Activated CD8-positive, alpha-beta memory T cell treated with anti-CD3 and anti-CD28 coated beads for 1 hour (primary cell): ENCODE results near the gene PNLIPRP3.
"Not testable (repeated sequence)": the region's sequence is repeated elsewhere in the genome, so short reads cannot be mapped to it uniquely, and the experiment has no call there.

Experiments used
- DNase-seq, 2 donors: peaks; one replicate each; pipeline ENCODE4 v3.0.0-alpha.2; 2020; ENCODE audit warnings: low read depth in 1 of 2; ENCODE audit errors: extremely low read depth in 1 of 2

Gene PNLIPRP3

DNA sequence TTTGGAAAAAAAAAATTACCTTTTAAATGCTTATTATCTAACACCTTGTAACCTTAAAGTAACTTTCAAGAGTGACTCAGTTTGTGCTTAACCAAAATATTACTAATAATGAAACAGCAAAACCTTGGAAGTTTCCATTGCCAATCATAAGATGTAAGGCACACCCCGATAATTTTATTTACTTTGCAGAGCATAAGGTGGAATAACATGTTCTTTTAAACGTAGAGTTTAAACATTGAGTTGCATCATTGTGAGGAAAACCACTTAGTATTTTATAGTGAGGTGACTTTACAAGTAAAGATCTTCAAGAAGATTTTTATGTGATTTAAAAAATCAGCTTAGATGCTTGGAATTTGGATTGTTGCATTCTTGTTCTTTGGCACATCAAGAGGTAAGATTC is at the start of gene PNLIPRP3:
Gene PNLIPRP3 (plus strand): TSS at position 177 of the 400 bp plus-strand sequence. CDS start 166 bp downstream, at position 343.
- no peak for DNase-seq

DNA sequence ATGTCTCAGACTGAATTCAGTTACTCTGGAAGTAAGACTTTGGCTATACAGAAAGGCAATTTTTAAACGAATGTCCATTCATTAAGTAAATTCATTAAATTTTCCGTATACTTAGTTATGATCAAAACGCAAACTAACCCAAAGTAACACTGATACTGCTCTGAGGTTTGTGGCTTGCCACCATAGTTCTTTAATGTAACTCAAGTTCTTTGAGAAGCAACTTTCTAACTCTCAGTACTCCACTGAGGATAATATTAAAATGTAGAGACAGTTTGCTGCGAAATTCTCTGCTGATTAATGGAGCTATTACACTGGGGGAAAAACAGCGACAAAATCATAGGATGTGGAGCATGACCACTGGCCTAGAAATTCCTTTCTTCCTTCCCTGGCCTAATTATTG is 45.4 kb upstream of the PNLIPRP3 start:
- no peak for DNase-seq

DNA sequence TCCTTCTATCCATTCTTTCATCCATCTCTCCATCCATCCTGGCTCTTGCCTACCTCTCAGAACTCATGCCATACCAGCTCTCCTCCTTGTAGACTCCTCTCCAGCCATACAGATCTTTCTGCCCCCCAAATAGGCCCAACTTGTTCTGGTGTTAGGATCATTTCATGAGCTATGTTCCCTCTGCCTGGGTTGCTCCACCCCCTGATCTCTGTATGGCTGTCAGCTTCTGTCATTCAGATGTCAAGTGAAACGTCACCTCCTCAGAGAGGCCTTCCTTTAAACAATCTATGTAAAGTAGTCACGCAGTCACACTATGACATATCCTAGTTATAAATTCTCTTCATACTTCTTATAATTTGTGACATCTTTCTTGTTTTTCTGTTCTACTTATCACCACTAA is 42.3 kb upstream of the PNLIPRP3 start:
- no peak for DNase-seq

DNA sequence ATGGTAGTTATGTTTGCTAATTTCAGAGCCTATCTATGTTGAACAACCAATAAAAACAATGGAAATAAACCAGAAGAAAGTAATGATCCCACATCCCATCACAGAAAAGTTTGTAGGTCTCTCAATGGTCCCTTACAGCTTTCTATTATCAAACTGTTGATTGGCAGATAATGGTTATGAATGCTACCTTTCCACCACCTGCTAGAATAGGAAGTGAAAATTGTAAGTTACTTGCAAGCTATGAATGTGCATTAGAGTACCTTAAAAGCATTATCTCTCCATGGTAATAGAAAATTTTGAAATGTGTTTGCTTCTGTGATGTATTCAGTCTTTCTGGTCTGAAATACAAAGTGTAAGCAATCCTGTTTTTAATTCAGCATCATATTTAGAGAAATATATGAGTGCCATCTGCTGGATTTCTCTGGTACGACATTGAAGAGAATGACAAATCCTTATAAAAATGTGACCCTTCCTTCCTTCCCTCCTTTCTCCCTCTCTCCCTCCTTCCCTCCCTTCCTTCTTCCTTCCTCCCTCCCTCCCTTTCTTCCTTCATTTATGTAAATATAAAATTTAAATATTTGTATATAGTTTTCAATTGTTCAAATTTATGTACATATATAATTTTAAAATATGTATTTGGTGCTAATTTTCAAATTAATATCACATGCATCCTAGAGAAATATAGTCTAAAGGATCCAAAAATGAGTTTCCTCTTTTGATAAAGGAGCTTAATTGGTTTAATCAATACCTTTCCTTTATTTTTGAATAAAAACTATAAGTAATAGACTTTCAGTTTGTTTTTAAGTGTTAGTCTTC is 41.4 kb upstream of the PNLIPRP3 start:
- DNase-seq, result no peak

DNA sequence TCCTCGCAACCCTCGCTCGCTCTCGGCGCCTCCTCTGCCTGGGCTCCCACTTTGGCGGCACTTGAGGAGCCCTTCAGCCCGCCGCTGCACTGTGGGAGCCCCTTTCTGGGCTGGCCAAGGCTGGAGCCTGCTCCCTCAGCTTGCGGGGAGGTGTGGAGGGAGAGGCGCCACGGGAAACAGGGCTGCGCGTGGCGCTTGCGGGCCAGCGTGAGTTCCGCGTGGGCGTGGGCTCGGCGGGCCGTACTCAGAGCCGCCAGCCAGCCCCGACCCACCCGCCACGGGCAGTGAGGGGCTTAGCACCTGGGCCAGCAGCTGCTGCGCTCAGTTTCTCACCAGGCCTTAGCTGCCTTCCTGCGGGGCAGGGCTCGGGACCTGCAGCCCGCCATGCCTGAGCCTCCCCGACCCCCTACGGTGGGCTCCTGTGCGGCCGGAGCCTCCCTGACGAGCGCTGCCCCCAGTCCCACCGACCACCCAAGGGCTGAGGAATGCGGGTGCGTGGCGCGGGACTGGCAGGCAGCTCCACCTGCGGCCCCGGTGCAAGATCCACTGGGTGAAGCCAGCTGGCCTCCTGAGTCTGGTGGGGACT is 34.3 kb upstream of the PNLIPRP3 start:
- not testable (repeated sequence) for DNase-seq

DNA sequence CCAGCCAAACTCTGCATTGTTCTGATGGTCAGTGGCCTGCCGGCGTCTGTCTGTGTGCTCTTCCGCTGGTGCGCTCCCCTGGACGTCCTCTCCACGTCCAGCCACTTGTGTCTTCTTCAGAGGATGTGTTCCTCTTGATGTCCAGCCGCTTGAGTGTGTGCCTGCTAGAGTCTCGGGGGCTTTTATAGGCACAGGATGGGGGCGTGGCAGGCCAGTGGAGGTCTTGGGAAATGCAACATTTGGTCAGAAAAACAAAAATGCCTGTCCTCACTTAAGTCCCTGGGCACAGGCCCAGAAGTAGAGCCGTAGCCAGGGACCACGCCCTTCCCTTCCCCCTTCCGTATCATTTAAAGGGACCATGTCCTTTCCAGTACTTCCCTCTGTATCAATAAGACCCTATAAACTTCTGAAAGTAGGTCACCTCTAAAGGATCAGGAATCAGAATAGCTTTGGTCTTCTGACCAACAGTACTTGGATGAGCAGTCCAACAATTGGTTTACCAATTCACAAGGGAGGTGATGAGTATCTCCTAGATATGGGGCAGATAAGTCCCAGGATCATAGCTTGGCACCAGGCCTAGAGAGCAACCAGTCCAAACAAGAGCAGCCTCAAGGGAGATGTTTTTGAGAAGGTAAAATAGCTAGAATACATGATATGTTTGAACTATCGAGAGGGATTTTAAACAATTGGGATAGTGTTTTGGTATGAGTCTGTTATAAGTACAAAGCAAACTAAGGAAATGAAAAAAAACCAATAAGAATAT is 32.2 kb upstream of the PNLIPRP3 start:
- DNase-seq, result no peak

DNA sequence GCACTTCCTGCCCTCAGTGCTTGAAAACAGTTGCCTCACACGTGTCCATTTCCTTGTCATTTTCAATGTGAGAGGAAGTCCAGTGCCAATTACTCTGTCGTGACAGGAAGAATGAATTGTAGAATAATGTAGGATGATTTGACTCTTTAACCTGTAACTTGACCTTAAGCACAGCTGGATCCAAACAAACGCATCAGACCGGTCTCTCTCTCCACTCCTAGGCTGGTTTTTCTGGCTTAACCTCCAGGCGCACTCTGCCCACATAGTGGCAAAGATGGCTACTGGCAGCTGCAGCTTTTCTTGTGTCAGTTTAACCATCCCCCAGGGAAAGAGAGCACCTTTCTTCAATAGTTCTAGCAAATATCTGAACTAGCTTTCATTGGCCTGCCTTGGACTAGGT is 29.4 kb upstream of the PNLIPRP3 start:
- DNase-seq, result no peak

DNA sequence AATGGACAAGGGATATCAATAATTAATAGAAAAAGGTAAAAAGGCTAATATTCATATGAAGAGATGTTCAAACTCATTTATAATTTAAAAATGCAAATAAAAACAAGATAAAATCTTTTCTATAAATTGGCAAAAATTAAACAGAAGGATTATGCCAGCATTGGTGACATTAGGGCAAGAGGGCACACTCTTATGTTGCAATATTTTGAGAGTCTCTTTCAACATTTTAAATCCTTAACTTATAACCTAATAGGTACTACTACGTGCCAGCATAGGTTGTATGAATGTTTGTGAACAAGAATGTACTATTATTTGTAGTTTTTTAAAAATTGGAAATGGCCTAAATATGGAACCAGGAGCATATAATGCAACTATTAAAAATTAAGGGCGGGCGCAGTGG is 24.8 kb upstream of the PNLIPRP3 start:
- DNase-seq, result no peak

DNA sequence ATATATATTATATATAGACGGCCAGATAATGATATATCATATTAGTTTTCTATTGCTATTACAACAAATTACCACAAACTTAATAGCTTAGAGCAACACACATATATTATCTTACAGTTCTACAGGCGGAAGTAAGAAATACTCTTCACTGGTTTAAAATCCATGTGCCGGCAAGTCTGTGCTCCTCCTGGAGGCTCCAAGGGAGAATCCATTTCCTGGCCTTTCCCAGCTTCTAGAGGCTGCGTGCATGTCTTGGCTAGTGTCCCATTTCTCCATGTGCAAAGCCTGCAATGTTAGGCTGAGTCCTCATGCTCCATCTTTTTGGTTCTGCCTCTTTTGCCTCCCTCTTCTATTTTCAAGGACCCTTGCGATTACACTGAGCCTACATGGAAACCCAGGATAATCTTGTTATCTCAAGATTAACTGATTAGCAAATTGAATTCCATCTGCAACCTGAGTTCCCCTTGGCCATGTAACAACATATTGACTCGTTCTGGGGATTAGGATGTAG is 23.9 kb upstream of the PNLIPRP3 start:
- no peak for DNase-seq

DNA sequence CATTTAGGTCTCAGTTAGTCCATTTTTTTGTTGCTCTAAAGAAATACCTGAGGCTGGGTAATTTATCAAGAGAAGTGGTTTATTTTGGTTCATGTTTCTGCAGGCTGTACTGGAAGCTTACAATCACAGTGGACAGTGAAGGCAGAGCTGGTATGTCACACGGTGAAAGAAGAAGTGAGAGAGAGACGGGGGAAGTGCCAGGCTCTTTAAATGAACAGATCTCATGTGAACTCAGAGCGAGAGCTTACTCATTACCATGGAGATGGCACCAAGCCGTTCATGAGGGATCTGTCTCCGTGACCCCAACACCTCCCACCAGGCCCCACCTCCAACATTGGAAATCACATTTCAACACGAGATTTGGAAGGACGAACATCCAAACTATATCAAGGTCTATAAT is 18.9 kb upstream of the PNLIPRP3 start:
- DNase-seq, result no peak

DNA sequence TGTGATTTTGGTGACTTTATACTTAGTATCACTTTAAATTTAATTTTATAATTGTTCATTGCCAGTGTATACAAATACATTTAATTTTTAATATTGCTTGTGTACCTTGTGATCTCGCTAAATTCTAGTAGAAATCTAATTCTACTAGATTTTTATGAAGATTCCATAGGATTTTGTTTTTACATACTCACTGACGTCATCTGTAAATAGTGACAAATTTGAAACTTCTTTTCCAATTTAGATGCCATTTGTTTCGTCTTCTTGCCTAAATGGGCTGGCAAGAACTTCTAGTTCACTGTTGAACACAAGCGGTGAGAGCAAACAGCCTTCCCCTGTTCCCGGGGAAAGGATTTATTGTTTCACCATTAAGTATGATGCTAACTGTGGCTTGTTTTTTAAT is 17.3 kb upstream of the PNLIPRP3 start:
- no peak for DNase-seq

DNA sequence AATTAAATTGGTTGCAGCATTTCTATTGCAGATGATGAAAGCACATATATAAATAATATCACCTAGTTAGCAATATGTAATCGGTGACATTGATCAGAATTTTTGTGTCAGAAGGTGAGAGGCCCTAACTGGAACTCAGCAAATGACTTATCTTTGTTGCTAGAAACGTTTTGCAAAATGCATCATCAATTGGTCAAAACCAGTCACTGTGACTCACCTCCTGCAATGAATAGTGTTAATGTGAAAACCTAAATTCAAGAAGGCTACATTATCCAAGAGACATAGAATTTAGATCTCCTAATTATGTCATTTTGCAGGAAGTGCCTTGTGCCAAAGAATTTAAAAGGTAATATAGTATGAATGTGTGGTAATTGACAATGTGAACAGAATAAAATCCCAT is 9.8 kb upstream of the PNLIPRP3 start:
- DNase-seq, result no peak

DNA sequence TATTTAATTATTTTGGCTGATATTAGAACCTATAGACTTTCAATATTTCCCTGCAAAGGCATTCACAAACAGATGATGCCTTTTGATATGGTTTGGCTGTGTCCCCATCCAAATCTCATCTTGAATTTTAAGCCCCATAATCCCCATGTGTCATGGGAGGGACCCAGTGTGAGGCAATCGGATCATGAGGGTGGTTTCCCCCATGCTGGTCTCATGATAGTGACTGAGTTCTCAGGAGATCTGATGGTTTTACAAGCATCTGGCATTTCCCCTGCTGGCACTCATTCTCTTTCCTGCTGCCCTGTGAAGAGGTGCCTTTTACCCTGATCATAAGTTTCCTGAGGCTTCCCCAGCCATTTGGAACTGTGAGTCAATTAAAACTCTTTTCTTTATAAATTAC is 9.3 kb upstream of the PNLIPRP3 start:
- DNase-seq, result no peak

DNA sequence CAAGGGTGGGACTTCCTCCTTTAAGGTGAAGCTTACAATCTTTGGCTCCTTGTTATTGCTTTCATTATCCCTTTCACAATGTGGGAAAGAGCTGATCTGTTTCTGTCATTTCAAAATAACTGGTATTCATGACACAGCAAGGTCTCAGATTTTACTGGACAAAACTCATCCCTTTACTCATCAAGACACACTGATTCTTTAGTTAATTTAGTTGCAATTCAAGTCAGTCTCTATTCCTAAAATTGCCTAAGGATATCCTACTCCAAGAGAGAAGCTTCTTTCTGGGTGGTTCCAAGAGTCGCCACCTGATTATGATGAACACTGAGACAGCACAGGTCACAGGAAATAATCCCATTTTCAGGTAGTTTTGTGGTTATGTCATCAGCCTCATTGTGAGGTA is 5.8 kb upstream of the PNLIPRP3 start:
- DNase-seq, result no peak

DNA sequence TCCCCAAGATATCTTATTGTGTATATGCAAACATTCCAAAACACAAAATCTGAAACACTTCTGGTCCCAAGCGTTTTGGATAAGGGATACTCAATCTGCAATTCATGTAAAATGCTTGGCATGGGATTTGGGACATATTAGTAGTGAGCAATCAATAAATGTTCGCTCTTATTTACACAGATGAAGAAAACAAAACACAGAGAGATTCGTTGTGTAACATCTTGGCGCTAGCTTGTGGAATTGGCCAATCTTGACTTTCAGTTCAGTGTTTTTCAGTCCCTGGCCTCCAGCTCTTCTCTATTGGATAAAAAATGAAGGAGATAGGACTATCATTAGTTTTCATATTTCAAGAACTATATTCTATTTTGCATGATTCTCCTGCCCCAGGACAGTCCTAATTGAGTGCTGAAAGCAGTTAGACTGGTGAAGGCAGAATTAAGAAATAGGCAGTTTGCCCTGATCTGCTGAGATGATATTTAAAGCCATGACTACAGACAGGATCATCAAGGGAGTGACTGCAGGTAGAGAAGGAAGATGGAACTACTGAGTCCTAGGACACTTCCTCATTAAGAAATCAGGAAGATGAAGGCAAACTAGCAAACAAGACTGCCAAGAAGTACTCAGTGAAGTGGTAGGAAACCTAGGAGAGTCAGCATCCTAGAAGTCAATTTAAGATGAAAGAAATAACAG is 1.8 kb downstream of the PNLIPRP3 start:
- DNase-seq, result no peak

DNA sequence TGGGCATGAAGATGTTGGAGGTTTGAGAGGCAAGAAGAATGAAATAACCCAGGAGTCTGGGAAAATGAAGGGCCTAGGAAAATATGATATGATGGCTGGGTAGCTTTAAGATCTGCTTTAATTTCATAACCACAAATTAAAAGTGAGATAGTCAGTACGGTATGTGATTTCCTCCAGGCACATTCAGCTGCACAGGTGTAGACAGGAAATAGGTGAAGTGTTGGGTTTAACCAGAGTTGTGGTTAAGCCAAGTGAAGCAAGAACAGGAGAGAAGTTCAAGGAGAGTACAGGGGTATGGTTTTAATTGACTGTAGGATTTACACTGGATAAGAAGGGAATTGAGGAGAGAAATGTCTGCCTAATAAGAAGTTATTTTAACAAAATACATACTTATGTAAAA is 2.6 kb downstream of the PNLIPRP3 start:
- DNase-seq, result no peak

DNA sequence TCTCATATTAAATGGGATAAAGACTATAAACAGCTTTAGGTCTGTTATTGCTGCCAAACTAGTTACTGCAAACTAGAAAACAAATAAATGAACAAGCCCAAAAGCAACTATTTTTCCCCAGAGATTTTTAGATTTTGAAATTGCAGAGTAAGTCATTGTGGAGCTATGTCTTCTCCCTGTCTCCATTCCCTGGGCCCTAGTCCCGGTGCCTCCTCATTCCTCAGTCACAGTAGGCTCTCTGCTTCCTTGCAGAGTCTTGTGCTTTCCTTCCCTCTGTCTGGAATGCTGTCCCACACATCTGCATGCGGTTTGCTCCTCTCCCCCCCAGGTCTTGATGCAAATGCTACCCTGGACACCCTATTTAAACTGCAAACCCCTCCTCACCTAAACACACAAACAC is 4.0 kb downstream of the PNLIPRP3 start:
- no peak for DNase-seq

DNA sequence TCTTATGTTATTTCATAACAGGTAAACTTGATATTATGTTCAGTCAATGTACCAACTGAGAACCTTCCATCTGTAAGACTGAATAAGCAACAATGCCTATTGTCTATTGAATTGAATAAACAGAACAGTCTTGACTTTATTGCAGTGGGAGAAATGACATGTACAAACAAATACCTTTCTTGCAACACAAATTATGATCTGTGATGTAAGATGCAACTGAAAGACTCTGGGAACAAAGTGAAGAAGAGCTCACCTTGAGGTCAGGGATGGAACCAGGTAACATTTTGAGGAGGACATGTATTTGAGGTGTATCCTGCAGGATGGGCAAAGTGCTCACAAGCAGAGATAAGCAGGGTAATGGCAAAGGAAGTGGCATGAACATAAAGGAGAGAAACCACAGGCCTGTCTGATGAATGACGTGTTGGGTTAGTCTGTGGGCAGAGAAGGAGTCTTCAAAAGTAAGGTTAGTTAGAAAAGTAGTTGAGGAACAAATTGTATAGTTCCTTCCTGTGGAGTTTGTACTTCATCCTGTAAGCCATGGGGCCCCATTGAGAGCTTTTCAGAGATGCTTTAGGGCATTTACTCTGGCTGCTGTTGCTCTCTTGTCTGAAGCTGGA is 9.5 kb downstream of the PNLIPRP3 start:
- no peak for DNase-seq

DNA sequence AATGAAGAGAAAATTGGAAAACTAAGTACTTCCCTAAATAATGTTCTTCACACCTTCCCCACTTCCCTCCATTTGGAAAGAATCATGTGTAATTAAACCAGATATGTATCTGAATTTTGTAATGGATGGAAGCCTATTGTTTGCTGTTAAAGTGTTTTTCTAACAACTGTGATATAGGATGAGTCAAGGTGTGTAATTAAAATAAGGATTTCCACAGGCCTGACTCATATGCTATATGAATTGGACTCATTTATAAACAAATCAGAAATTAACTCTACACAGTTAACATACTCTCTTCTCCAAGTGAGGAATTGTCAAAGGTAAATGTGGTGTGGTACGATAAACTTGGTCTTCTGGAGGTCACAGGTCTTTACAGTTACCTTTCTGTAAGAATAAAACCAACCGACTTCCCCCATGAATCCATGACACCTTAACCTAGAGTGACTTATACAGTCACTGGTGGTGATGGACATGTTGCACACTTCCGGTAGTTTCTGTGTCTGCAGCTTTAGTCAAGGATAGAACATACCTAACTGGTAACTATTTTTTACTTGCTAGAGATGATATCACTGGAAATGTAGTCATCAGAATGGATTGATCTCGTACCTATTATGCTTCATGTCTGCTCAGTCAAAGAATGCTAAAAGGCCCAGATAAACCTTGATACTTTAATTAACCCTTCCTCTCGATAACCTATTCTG is 12.8 kb downstream of the PNLIPRP3 start:
- DNase-seq, result no peak

DNA sequence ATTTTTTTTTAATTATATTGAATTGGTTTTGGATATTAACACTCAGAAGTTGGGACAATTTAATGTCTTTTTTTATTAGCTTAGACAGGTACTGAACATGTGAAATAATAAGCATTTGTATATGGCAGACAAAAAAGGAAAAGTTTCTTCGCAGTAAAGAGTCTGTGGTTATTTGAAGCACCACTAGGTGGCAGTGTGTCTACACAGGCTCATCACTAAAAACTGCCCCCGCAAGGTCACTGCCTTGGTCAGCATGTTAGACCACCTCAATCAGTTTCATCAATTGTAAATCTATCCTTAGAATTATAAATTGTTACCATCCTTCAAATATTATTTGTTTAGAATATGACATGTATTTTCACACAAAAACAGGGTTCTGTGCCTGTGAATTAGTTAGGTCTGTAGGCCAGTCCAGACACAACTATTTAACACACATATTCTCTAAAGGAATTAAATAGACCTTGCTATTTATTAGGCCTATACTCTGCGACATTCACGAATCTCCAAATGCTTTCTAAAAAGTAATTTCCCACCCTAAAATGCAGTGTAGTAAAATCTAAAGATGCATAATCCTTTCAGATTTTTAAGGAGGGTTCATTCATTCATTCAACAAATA is 17.0 kb downstream of the PNLIPRP3 start:
- no peak for DNase-seq
